GM12878 (cell line): ENCODE measurements around the gene BRCA1. TPM values are rescaled to one million over a fixed set of nuclear protein-coding genes. Genes with fewer than 3 reads are reported as not detected.

Source experiments
- ATAC-seq: fragments of 200-7000 bp; cut with Tn5 transposase; 3 replicates; pipeline ENCODE4 v1.9.1; 2020; ENCODE audit warnings: mild to moderate bottlenecking, moderate library complexity
- BruUV-seq: library from RNA; stranded (reverse); fragments of 400-500 nt; replicated peaks from 2 replicates; lab custom pipeline; 2021; lab: Mats Ljungman, UMichigan
- CTCF ChIA-PET: fragments of 300-600 bp; sonication (Branson Sonifier 250); formaldehyde crosslinking; extraction: SDS; loops from one replicate; lab custom pipeline; 2021; ENCODE audit warnings: inconsistent platforms; lab: Yijun Ruan, JAX
- POLR2A ChIA-PET: fragments of 350-600 bp; formaldehyde crosslinking; extraction: SDS; loops from one replicate; lab custom pipeline; 2021; ENCODE audit warnings: inconsistent platforms; lab: Charles Lee
- RAD21 ChIA-PET: fragments of 300-600 bp; sonication (Branson Sonifier 250); formaldehyde crosslinking; loops from one replicate; lab custom pipeline; 2023; ENCODE audit warnings: antibody characterized with exemption; ENCODE audit not compliant: unreplicated experiment; lab: Charles Lee
- SMC1A ChIA-PET: fragments of 300-600 bp; sonication (Branson Sonifier 250); formaldehyde crosslinking; loops from one replicate; lab custom pipeline; 2023; ENCODE audit not compliant: unreplicated experiment, uncharacterized antibody; lab: Charles Lee
- DNase-seq: peaks from one replicate; pipeline ENCODE4 v3.0.0-alpha.2; 2011; ENCODE audit warnings: low read depth, low spot score
- FAIRE-seq: peaks from 3 replicates; lab custom pipeline; 2011; peaks lifted over from hg19 to GRCh38; lab: Jason Lieb, UNC
- H2AFZ ChIP-seq: 2 replicates; pipeline ENCODE4 v1.6.0; 2011; ENCODE audit warnings: low read depth, low read length, control low read depth; ENCODE audit not compliant: control insufficient read depth
- H3K27ac ChIP-seq: 2 replicates; pipeline ENCODE4 v1.5.1; 2011; ENCODE audit warnings: control low read depth; ENCODE audit not compliant: control insufficient read depth, insufficient read depth
- H3K27me3 ChIP-seq, 2 experiments: replicated peaks in 1 of 2; 2 replicates each; pipeline versions ENCODE4 v1.6.0 to v1.6.1; 2011; ENCODE audit warnings: low read length in 1 of 2; ENCODE audit not compliant: control insufficient read depth in 2 of 2, insufficient read depth in 2 of 2
- H3K36me3 ChIP-seq, 2 experiments: 2 replicates each; pipeline ENCODE4 v1.5.1; 2011; ENCODE audit warnings: low read length in 1 of 2; ENCODE audit not compliant: control insufficient read depth in 2 of 2, insufficient read depth in 2 of 2
- H3K4me1 ChIP-seq: 2 replicates; pipeline ENCODE4 v1.6.1; 2011; ENCODE audit warnings: mild to moderate bottlenecking, low read length, moderate library complexity, mixed read lengths; ENCODE audit not compliant: control insufficient read depth, insufficient read depth
- H3K4me2 ChIP-seq: 2 replicates; pipeline ENCODE4 v1.6.0; 2011; ENCODE audit warnings: control low read depth; ENCODE audit not compliant: control insufficient read depth, insufficient read depth
- H3K4me3 ChIP-seq: fragments of 200-600 bp; sonication (generic); 2 replicates; pipeline ENCODE4 v1.5.1; 2016
- H3K79me2 ChIP-seq: 2 replicates; pipeline ENCODE4 v1.6.0; 2011; ENCODE audit warnings: low read length; ENCODE audit not compliant: control insufficient read depth, insufficient read depth
- H3K9ac ChIP-seq: 2 replicates; pipeline ENCODE4 v1.8.0; 2011; ENCODE audit warnings: low read length, control low read depth, mixed read lengths; ENCODE audit not compliant: control insufficient read depth, insufficient read depth
- H3K9me3 ChIP-seq: replicated peaks from 3 replicates; pipeline ENCODE4 v1.5.1; 2011; ENCODE audit warnings: mild to moderate bottlenecking, low read length; ENCODE audit not compliant: control insufficient read depth, insufficient read depth
- H4K20me1 ChIP-seq: 2 replicates; pipeline ENCODE4 v1.6.0; 2011; ENCODE audit not compliant: control insufficient read depth, insufficient read depth
- CHD1 ChIP-seq: IDR thresholded peaks from 2 replicates; pipeline ENCODE4 v1.6.1; 2012; ENCODE audit warnings: low read depth, low read length, improper control_type of control experiment
- EP300 ChIP-seq, 2 experiments: fragments of 150-350 bp in 1 of 2; IDR thresholded peaks; 2 replicates each; pipeline ENCODE4 v1.6.1; 2011 to 2012; ENCODE audit warnings: low read depth in 2 of 2, low read length in 2 of 2, borderline replicate concordance in 1 of 2, improper control_type of control experiment in 1 of 2, inconsistent platforms in 1 of 2; ENCODE audit not compliant: control insufficient read depth in 1 of 2
- HDAC6 ChIP-seq: fragments of 200-600 bp; sonication (generic); IDR thresholded peaks from one replicate; pipeline ENCODE4 v1.8.0; 2017; ENCODE audit warnings: antibody characterized with exemption; ENCODE audit not compliant: unreplicated experiment
- NFIC ChIP-seq: IDR thresholded peaks from 2 replicates; pipeline ENCODE4 v1.6.1; 2012; ENCODE audit warnings: low read depth, mild to moderate bottlenecking, inconsistent platforms, low read length, moderate library complexity
- NFYB ChIP-seq: IDR thresholded peaks from 2 replicates; pipeline ENCODE4 v1.6.1; 2011; ENCODE audit warnings: low read depth, mild to moderate bottlenecking, low read length, improper control_type of control experiment, moderate library complexity; ENCODE audit not compliant: insufficient read depth
- RBBP5 ChIP-seq: fragments of 200-600 bp; sonication (generic); conservative IDR thresholded peaks from 2 replicates; pipeline ENCODE4 v1.6.1; 2016
- RCOR1 ChIP-seq: conservative IDR thresholded peaks from 2 replicates; pipeline ENCODE4 v1.6.1; 2012; ENCODE audit warnings: low read depth, low read length, improper control_type of control experiment
- RELA ChIP-seq: fragments of 450-650 bp; IDR thresholded peaks from 2 replicates; pipeline ENCODE4 v1.8.0; 2014; ENCODE audit warnings: borderline replicate concordance; ENCODE audit not compliant: partially characterized antibody
- SMAD1 ChIP-seq: fragments of 450-650 bp; IDR thresholded peaks from 2 replicates; pipeline ENCODE4 v1.6.1; 2018; ENCODE audit warnings: mild to moderate bottlenecking, low read depth; ENCODE audit not compliant: partially characterized antibody
- SRF ChIP-seq, 2 experiments: IDR thresholded peaks; 2 replicates each; pipeline ENCODE4 v1.6.1; 2011; ENCODE audit warnings: low read depth in 2 of 2, low read length in 2 of 2, mild to moderate bottlenecking in 1 of 2, moderate library complexity in 1 of 2
- SUPT20H ChIP-seq: IDR thresholded peaks from 2 replicates; pipeline ENCODE4 v1.6.1; 2011; ENCODE audit warnings: low read depth, mild to moderate bottlenecking, low read length, moderate library complexity, borderline replicate concordance; ENCODE audit not compliant: control insufficient read depth
- SUZ12 ChIP-seq: fragments of 200-600 bp; sonication (generic); IDR thresholded peaks from one replicate; pipeline ENCODE4 v1.6.1; 2018; ENCODE audit warnings: antibody characterized with exemption, mild to moderate bottlenecking; ENCODE audit not compliant: unreplicated experiment
- ZNF622 ChIP-seq: fragments of 450-650 bp; IDR thresholded peaks from 2 replicates; pipeline ENCODE4 v1.6.1; 2017; ENCODE audit warnings: mild to moderate bottlenecking, inconsistent platforms
- ZZZ3 ChIP-seq: IDR thresholded peaks from 2 replicates; pipeline ENCODE4 v1.6.1; 2011; ENCODE audit warnings: low read depth; ENCODE audit not compliant: control insufficient read depth, insufficient read length
- WGBS: methylation state at CpG from one replicate; pipeline ENCODE4 v1.1.6; 2016; ENCODE audit warnings: low lambda C conversion rate; ENCODE audit not compliant: insufficient replicate concordance, insufficient coverage; ENCODE audit errors: missing lambda C conversion rate; 5-methylcytosine and 5-hydroxymethylcytosine counted together
- in situ Hi-C: fragments of 300-500 bp; cut with MboI; formaldehyde crosslinking; loops from 9 replicates; pipeline ENCODE4 v1.14.3; 2018; ENCODE audit warnings: mixed read lengths
- intact Hi-C: fragments of 100-400 bp; cut with micrococcal nuclease; formaldehyde crosslinking; loops from one replicate; pipeline ENCODE4 v1.14.2; 2022; ENCODE audit not compliant: unreplicated experiment
- polyA plus RNA-seq, 11 experiments: library from polyadenylated mRNA; depleted of rRNA in 4 of 11; unstranded in 6 of 11; stranded (reverse) in 5 of 11; fragments of >200 nt; fragmentation: Nextera tagmentation in 4 of 11; fragmentation: Illumina TruSeq in 1 of 11; extraction: Ambion mirVana in 4 of 11; extraction: Trizol in 1 of 11; gene quantifications; 1 replicate in 1 of 11; 2 replicates in 10 of 11; pipeline versions ENCODE4 v1.2.1 to v1.2.3, GENCODE V29; 2011 to 2016; ENCODE audit warnings: inconsistent platforms in 2 of 11, missing spikeins in 2 of 11, low read depth in 1 of 11
- total RNA-seq, 4 experiments: library from RNA; depleted of rRNA in 3 of 4; stranded (reverse); fragments of >200 nt in 3 of 4; fragmentation: Illumina TruSeq in 1 of 4; extraction: Trizol in 1 of 4; gene quantifications; 2 replicates each; pipeline versions ENCODE4 v1.2.1 to v1.2.3, GENCODE V29; 2013 to 2021
- TF ChIP-seq, protein P1 (sequence below): fragments of 150-350 bp; IDR thresholded peaks from 2 replicates; pipeline ENCODE4 v1.6.1; 2014; ENCODE audit warnings: mild to moderate bottlenecking, low read depth, low read length
- TF ChIP-seq, protein P2 (sequence below): IDR thresholded peaks from 2 replicates; pipeline ENCODE4 v1.6.1; 2011; ENCODE audit warnings: low read depth, mild to moderate bottlenecking, low read length, moderate library complexity, borderline replicate concordance; ENCODE audit errors: extremely low read depth
- TF ChIP-seq, protein P3 (sequence below): fragments of 450-650 bp; IDR thresholded peaks from 2 replicates; pipeline ENCODE4 v1.6.1; 2017; ENCODE audit warnings: low read depth, mild to moderate bottlenecking, moderate library complexity

BRCA1 gene
- total and polyA plus RNA-seq, 10 of the 15 experiments (the other 5 are each of a cell fraction or from before 2014, with no cell fraction given) = 16.8 to 71.2 (median 44.2) TPM

DNA sequence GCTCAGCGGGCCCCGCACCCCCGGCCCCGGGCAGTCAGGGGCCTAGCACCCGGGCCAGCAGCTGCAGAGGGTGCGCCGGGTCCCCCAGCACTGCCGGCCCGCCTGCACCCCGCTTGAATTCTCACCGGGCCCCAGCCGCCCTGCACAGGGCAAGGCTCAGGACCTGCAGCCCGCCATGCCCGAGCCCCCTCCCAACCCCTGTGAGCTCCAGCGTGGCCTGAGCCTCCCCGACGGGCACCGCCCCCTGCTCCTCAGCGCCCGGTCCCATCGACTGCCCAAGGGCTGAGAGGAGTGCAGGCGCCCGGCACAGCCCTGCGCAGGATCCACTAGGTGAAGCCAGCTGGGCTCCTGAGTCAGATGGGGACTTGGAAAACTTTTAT is 1.7 kb upstream of the BRCA1 start:
- RAD21 ChIA-PET = interaction anchor here (0.6 kb wide), 1 partner anchor 943 kb away, joined by 3 read pairs; no protein-coding TSS in a partner anchor
- POLR2A ChIA-PET = interaction anchor here (1.0 kb wide), 1 partner anchor 129 kb away, joined by 3 read pairs; the partner anchor contains the start of gene RPL27
- FAIRE-seq (no peak), ATAC-seq (no peak), DNase-seq (no peak)
- no peak overlapping the region for H3K4me3 ChIP-seq
- no peaks in the 10 kb centered on the region; the same call in 2 of the 3 replicates for H3K9me3 ChIP-seq
- no peak overlapping the region for H2AFZ ChIP-seq
- H4K20me1 ChIP-seq = no peaks in the 10 kb centered on the region
- H3K79me2 ChIP-seq = peaks cover 28% of the 10 kb centered on the region
- H3K27me3 ChIP-seq = no peaks in the 10 kb centered on the region
- SMC1A ChIA-PET = interaction anchor here (0.7 to 1.0 kb wide), 2 partner anchors 21 to 23 kb away, joined by 3 read pairs; no protein-coding TSS in a partner anchor
- CTCF ChIA-PET = interaction anchor here (0.9 to 2.0 kb wide), 4 partner anchors 13 to 129 kb away, joined by 3 to 8 read pairs (median 4); partner anchors contain the start of gene RPL27
- H3K4me2 ChIP-seq = no peak overlapping the region
- H3K9ac ChIP-seq = no peak overlapping the region
- no TSS peak for BruUV-seq
- no peaks in the 10 kb centered on the region for H3K36me3 ChIP-seq
- intact Hi-C loops = no loop called here
- H3K27ac ChIP-seq = no peak overlapping the region
- H3K4me1 ChIP-seq = peaks cover 5% of the 10 kb centered on the region
- in situ Hi-C loops = no loop called here
- WGBS = 98% methylated on average over 10 of the region's 24 CpGs
- TF ChIP-seq RBBP5 (no peak), NFYB (no peak), RELA (no peak), SUZ12 (no peak), HDAC6 (no peak), RCOR1 (no peak), SUPT20H (no peak), NFIC (no peak), ZZZ3 (no peak), SRF (IDR thresholded peaks at IDR 0.05; ENCODE audit: low read depth in 2 of 2, low read length in 2 of 2) (no peak), ZNF622 (no peak), SMAD1 (no peak), CHD1 (no peak), EP300 (IDR thresholded peaks at IDR 0.05; ENCODE audit: borderline replicate concordance in 1 of 2, control insufficient read depth in 1 of 2, low read depth in 2 of 2, low read length in 2 of 2) (no peak)
- TF ChIP-seq, protein P1, sequence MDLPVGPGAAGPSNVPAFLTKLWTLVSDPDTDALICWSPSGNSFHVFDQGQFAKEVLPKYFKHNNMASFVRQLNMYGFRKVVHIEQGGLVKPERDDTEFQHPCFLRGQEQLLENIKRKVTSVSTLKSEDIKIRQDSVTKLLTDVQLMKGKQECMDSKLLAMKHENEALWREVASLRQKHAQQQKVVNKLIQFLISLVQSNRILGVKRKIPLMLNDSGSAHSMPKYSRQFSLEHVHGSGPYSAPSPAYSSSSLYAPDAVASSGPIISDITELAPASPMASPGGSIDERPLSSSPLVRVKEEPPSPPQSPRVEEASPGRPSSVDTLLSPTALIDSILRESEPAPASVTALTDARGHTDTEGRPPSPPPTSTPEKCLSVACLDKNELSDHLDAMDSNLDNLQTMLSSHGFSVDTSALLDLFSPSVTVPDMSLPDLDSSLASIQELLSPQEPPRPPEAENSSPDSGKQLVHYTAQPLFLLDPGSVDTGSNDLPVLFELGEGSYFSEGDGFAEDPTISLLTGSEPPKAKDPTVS = no peak
- TF ChIP-seq, protein P2, sequence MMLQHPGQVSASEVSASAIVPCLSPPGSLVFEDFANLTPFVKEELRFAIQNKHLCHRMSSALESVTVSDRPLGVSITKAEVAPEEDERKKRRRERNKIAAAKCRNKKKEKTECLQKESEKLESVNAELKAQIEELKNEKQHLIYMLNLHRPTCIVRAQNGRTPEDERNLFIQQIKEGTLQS = no peak
- TF ChIP-seq, protein P3, sequence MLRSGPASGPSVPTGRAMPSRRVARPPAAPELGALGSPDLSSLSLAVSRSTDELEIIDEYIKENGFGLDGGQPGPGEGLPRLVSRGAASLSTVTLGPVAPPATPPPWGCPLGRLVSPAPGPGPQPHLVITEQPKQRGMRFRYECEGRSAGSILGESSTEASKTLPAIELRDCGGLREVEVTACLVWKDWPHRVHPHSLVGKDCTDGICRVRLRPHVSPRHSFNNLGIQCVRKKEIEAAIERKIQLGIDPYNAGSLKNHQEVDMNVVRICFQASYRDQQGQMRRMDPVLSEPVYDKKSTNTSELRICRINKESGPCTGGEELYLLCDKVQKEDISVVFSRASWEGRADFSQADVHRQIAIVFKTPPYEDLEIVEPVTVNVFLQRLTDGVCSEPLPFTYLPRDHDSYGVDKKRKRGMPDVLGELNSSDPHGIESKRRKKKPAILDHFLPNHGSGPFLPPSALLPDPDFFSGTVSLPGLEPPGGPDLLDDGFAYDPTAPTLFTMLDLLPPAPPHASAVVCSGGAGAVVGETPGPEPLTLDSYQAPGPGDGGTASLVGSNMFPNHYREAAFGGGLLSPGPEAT = no peak
- TF ChIP-seq, all 136 proteins: peak for 0
